ENCODE data around the gene ADARB1.
"Not testable (repeated sequence)": the region's sequence is repeated elsewhere in the genome, so short reads cannot be mapped to it uniquely, and the experiment has no call there.

Gene ADARB1

GRCh38 chr21:45115141-45115540 lies 40.8 kb downstream of the ADARB1 start:
- DNase-seq (ENCODE audit: low read depth in 2 of 2), result no peak

- DNase-seq (ENCODE audit: low read depth in 2 of 2), result no peak
These were observed 41.7 kb downstream of the ADARB1 start for GRCh38 chr21:45116066-45116465.

DNA sequence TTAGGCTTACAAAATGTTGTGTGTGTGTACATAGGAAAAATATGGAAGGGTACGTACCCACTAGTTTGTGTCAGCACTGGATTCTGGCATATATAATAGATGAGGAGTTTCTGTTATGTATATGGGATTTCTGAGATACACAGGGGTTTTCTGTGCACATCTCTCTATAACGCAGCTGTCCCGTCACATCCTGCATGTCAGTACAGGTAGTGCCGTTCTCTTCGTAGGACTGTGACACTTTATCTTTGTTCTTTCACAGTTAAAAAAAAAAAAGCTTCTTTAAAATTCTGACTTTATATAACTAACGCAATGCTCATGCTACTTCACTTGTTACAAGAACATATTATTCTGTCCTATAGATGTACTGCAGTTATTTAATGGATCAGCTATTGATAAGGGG lies 42.9 kb downstream of the ADARB1 start:
- no peak for DNase-seq (ENCODE audit: low read depth in 2 of 2)

DNA sequence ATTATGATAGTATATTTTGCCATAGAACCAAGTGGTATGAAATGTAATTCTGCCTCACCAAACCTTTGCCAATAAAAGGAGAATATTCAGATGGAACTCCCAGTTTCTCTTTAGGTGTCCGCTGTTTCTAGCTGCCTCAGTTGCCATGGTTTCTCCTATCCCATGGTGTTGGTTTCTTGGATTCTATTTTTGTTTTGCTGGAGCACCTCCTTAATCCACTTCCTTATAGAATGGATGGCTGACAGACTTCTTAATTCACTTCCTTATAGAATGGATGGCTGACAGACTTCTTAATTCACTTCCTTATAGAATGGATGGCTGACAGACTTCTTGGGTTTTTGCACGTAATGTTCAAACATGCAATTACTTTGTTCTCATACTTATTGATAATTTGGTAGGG lies 43.7 kb downstream of the ADARB1 start:
- DNase-seq (ENCODE audit: low read depth in 2 of 2), result no peak

GRCh38 chr21:45119812-45120211 lies 45.4 kb downstream of the ADARB1 start:
- DNase-seq (ENCODE audit: low read depth in 2 of 2), result no peak

DNA sequence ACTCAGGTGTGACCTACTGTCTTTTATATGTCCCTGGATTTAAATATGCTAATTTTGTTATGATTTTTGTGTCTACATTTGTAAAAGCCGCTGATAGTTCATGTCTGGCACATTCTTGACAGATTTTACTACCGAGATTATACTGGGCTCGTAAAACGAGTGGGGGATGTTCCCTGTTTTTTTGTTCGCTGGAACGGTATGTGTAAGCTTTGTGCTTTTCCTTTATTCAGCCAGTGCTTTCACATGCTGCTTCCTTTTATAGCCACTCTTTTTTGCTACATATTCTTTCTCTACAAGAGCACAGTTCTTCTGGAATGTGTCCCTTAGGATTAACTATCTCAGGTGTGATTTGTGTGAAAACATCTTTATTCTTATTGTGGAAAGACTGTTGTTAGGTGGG lies 46.6 kb downstream of the ADARB1 start:
- no peak for DNase-seq (ENCODE audit: low read depth in 2 of 2)

DNA sequence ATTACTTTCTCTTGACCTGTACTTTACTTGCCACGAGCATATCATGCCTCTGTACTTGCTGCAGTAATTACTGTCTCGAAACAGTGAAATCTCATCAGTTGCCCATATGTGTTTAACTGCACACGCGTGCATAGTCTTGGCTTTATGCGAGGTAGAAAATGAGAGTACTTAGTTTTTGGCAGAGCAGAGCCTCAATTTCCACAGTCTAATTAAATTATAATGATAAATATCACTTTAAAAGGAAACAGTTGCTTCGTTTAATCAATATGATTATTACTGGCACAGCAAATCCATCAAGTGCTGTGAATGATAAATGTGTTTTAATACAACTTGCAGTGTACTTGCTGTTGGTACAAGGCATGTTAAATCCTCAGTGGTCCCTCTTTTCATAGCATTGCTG lies 47.6 kb downstream of the ADARB1 start:
- DNase-seq (ENCODE audit: low read depth in 2 of 2), result no peak

- DNase-seq (ENCODE audit: low read depth in 2 of 2), result no peak
These were observed 48.2 kb downstream of the ADARB1 start for GRCh38 chr21:45122432-45123132.

DNA sequence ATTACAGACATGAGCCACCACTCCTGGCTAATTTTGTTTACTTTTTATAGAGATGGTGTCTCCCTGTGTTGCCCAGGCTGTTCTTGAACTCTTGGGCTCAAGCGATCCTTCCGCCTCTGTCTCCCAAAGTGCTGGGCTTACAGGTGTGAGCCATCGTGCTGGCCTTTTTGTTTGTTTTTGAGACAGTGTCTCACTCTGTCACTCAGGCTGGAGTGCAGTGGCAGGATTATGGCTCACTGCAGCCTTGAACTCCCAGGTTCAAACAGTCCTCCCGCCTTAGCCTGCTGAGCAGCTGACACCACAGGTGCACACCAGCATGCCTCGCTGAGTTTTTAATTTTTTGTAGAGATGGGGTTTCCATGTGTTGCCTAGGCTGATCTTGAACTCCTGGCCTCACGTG lies 49.1 kb downstream of the ADARB1 start:
- DNase-seq (ENCODE audit: low read depth in 2 of 2), result no peak

- DNase-seq (ENCODE audit: low read depth in 2 of 2), result no peak
These were observed 50.2 kb downstream of the ADARB1 start for GRCh38 chr21:45124596-45124995.

- no peak for DNase-seq (ENCODE audit: low read depth in 2 of 2)
These were observed 51.0 kb downstream of the ADARB1 start for GRCh38 chr21:45125357-45125756.

DNA sequence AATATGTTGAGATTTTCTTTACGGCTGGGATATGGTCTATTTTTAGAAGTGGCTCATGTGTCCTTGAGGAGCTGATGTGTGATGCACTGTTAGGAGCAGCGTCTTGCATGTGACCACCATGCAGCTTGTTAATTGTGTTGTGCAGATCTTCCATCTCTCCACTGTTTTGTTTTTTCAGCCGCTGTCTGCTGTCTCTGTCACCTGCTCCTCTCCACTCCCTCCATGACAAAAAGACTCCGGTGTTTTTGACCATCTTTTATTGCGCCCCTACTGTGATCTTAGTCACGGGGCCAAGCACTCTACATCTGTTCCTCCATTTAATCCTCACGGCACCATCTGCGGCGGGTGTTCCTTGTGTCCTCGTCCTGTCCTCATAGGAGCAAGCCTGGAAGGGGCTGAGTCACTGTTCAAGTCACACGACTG lies 51.8 kb downstream of the ADARB1 start:
- DNase-seq (ENCODE audit: low read depth in 2 of 2), result no peak

- DNase-seq (ENCODE audit: low read depth in 2 of 2), result no peak
These were observed 52.6 kb downstream of the ADARB1 start for GRCh38 chr21:45126983-45127382.

GRCh38 chr21:45127937-45128336 lies 53.6 kb downstream of the ADARB1 start:
- no peak for DNase-seq (ENCODE audit: low read depth in 2 of 2)

GRCh38 chr21:45128613-45129188 lies 54.3 kb downstream of the ADARB1 start:
- DNase-seq (ENCODE audit: low read depth in 2 of 2), result peak; percentile 32 to 57

DNA sequence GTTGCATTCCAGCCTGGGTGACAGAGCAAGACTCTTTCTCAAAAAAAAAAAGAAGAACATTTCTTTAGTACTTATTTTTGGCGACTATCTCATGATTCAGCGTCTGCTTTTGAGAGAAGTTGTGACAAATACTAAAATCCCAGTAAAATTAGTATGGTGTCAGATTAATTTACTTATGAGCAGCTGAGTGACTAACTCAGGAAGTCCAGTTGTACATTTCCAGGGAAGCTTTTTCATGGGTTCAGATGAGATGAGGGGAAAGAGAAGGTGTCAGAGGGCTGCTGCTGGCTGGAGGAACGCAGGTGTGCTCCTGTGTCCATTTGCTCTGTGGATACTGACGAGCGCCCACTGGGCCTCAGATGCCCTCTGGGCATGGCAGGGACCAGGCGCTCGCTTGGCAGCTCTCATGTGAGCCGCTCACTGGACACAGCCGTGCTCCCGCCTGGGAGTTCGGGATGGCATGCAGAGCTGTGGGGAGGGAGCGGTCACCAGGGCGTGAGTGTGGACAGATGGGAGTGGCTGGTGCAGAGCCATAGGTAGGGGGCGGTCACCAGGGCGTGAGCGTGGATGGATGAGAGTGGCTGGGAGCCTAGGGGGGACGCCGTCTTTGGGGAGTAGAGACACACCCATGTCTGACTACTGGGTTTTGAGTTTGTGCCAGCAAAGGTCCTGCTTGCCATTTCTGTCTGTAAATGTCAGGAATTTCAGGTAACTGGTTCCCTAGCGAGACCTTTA lies 55.0 kb downstream of the ADARB1 start:
- no peak for DNase-seq (ENCODE audit: low read depth in 2 of 2)

DNA sequence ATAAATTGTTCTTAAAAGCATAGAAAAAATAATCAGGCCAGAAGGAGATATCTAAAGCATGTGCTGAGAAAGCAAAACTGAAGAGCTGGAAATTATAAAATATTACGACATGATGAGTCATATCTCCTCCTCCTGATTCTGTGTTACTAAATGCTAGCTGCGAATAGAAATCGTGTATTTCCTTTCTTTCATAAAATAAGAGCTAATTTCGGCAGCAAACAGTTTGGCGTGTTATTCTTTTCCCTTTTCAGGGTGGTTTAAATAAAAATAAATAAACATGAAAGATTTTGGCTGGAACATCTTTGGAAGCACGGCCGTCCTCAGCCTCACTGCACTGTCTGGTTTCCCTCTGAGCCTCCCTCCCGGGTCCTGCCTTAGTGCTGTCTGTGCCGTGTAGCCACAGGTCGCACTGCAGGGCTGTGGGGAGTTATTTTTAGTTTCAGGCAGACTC lies 56.0 kb downstream of the ADARB1 start:
- DNase-seq (ENCODE audit: low read depth in 2 of 2), result no peak

DNA sequence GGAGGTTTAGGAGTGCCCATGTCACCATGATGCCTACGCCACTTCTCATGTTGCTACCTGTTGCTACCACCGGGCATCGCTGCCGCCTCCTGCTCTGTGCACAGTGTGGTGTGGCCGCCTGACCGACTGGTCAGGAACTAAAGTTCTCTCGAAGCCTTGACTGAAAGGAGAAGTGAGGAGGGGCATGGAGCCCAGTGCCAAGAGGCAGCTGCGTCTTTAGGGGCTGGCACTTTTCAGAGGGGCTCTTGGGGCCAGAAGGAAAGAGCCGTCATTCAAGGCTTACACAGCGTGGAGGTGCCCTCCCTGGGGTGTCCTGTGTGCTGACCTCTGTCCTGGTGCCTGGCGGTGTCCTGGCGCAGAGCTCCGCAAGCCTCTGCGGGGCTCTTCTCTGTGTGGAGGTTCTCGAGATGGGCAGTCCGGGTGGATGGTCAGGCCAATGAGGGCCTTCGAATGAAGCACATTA lies 57.2 kb downstream of the ADARB1 start:
- DNase-seq (ENCODE audit: low read depth in 2 of 2), result no peak

DNA sequence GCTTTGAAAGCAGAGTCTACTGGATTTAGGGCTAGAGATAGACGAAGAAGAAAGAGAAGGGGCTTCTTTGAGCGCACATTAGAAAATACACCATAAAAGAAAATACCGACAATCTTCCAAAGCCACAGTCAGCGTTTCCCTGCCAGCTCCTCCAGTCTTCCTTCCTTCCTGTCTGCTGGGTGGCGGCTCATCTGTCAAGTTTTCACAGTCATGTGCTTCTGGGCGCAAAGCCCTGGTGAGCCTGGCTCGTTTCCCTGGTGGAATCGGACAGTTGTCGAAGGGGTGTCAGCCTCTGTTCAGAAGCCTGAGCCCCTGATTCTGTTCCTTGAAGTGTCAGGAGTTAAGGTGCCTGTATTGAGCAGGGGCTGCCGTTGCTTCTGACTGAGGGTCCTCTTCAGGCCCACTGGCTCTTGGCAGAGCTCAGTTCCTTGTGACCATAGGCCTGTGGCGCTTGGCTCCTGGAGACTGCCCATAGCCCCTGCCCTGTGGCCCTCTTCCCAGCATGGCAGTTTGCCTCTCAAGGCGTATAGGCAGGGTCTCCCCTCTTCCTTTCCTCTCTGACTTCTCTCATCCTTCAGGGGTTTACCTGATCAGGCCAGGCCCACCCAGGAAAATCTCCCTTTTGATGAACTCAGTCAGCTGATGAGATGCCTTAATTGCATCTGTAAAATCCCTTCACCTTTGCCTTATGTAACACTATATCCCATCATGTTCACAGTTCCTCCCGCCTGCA lies 58.6 kb downstream of the ADARB1 start:
- DNase-seq (ENCODE audit: low read depth in 2 of 2), result no peak

DNA sequence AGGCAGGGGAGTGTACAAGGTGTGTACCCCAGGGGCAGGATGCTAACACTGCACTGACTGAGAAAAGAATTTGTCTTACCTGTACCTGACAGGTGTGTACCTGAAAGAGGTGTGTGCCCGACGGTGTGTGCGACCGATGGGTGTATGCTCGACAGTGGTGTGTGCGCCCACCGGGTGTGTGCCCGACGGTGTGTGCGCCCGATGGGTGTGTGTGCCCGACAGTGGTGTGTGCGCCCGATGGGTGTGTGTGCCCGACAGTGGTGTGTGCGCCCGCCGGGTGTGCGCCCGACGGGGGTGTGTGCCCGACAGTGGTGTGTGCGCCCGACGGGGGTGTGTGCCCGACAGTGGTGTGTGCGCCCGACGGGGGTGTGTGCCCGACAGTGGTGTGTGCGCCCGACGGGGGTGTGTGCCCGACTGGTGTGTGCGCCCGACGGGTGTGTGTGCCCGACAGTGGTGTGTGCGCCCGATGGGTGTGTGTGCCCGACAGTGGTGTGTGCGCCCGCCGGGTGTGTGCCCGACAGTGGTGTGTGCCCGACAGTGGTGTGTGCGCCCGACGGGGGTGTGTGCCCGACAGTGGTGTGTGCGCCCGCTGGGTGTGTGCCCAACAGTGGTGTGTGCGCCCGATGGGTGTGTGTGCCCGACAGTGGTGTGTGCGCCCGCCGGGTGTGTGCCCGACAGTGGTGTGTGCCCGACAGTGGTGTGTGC lies 59.3 kb downstream of the ADARB1 start:
- DNase-seq (ENCODE audit: low read depth in 2 of 2), result not testable (repeated sequence)

- no peak for DNase-seq (ENCODE audit: low read depth in 2 of 2)
These were observed 60.1 kb downstream of the ADARB1 start for GRCh38 chr21:45134279-45135076.
